ENCODE measurements around the gene PPARG. TPM values are rescaled to one million over a fixed set of nuclear protein-coding genes. Genes with fewer than 3 reads are reported as not detected.
"Not testable (repeated sequence)": the region's sequence is repeated elsewhere in the genome, so short reads cannot be mapped to it uniquely, and the experiment has no call there.

Gene PPARG
- total RNA-seq, 1 donor from 2014 or later = 23.6 TPM

GRCh38 chr3:12457380-12457779, 168.5 kb downstream of the PPARG start:
- DNase-seq; intact Hi-C loops (cut with DNase I); ATAC-seq (ENCODE audit: poor library complexity): not testable (repeated sequence)

- DNase-seq (no peak), ATAC-seq (ENCODE audit: poor library complexity) (no peak)
- intact Hi-C loops (cut with DNase I) = no loop called here
Measured at GRCh38 chr3:12458901-12459300, 170.0 kb downstream of the PPARG start.

- no peak for ATAC-seq (ENCODE audit: poor library complexity)
- intact Hi-C loops (cut with DNase I) = no loop called here
- no peak for DNase-seq
Measured at GRCh38 chr3:12460127-12460526, 171.3 kb downstream of the PPARG start.

- DNase-seq (no peak), ATAC-seq (ENCODE audit: poor library complexity) (no peak)
- intact Hi-C loops (cut with DNase I) = no loop called here
Measured at GRCh38 chr3:12461097-12461649, 172.3 kb downstream of the PPARG start.

GRCh38 chr3:12462159-12462947, 173.5 kb downstream of the PPARG start:
- intact Hi-C loops (cut with DNase I) = no loop called here
- ATAC-seq (ENCODE audit: poor library complexity) (peak; percentile 29), DNase-seq (no peak)

- DNase-seq (no peak), ATAC-seq (ENCODE audit: poor library complexity) (no peak)
- intact Hi-C loops (cut with DNase I) = no loop called here
Measured at GRCh38 chr3:12463686-12464085, 174.8 kb downstream of the PPARG start.

GRCh38 chr3:12464181-12464580, 175.3 kb downstream of the PPARG start:
- ATAC-seq (ENCODE audit: poor library complexity) (no peak), DNase-seq (no peak)
- intact Hi-C loops (cut with DNase I) = no loop called here

- no peak for ATAC-seq (ENCODE audit: poor library complexity)
- no peak for DNase-seq
- intact Hi-C loops (cut with DNase I) = no loop called here
Measured at GRCh38 chr3:12465151-12465835, 176.4 kb downstream of the PPARG start.

- intact Hi-C loops (cut with DNase I) = no loop called here
- no peak for ATAC-seq (ENCODE audit: poor library complexity)
- DNase-seq = no peak
Measured at GRCh38 chr3:12465836-12466225, 177.0 kb downstream of the PPARG start.

- intact Hi-C loops (cut with DNase I) = no loop called here
- no peak for DNase-seq
- no peak for ATAC-seq (ENCODE audit: poor library complexity)
Measured at GRCh38 chr3:12467746-12468145, 178.9 kb downstream of the PPARG start.

GRCh38 chr3:12468276-12468675, 179.4 kb downstream of the PPARG start:
- ATAC-seq (ENCODE audit: poor library complexity) = no peak
- no peak for DNase-seq
- intact Hi-C loops (cut with DNase I) = no loop called here

- ATAC-seq (ENCODE audit: poor library complexity) = no peak
- intact Hi-C loops (cut with DNase I) = no loop called here
- no peak for DNase-seq
Measured at GRCh38 chr3:12468757-12469156, 179.9 kb downstream of the PPARG start.

GRCh38 chr3:12469222-12469621, 180.4 kb downstream of the PPARG start:
- ATAC-seq (ENCODE audit: poor library complexity); DNase-seq; intact Hi-C loops (cut with DNase I): not testable (repeated sequence)

- no peak for DNase-seq
- ATAC-seq (ENCODE audit: poor library complexity) = no peak
- intact Hi-C loops (cut with DNase I) = loop anchor here (10.0 kb wide), 1 partner anchor 115 kb away; no protein-coding TSS in a partner anchor
Measured at GRCh38 chr3:12470111-12470510, 181.2 kb downstream of the PPARG start.

- no peak for DNase-seq
- no peak for ATAC-seq (ENCODE audit: poor library complexity)
- intact Hi-C loops (cut with DNase I) = loop anchor here (10.0 kb wide), 1 partner anchor 116 kb away; no protein-coding TSS in a partner anchor
Measured at GRCh38 chr3:12470680-12471079, 181.8 kb downstream of the PPARG start.

GRCh38 chr3:12471241-12471640, 182.4 kb downstream of the PPARG start:
- intact Hi-C loops (cut with DNase I) = loop anchor here (10.0 kb wide), 1 partner anchor 116 kb away; no protein-coding TSS in a partner anchor
- ATAC-seq (ENCODE audit: poor library complexity) (no peak), DNase-seq (no peak)

- DNase-seq = no peak
- intact Hi-C loops (cut with DNase I) = loop anchor here (10.0 kb wide), 1 partner anchor 117 kb away; no protein-coding TSS in a partner anchor
- ATAC-seq (ENCODE audit: poor library complexity) = no peak
Measured at GRCh38 chr3:12472000-12472610, 183.2 kb downstream of the PPARG start.

- DNase-seq = no peak
Measured at GRCh38 chr3:12472796-12473195, 183.9 kb downstream of the PPARG start.

GRCh38 chr3:12473511-12473910, 184.6 kb downstream of the PPARG start:
- intact Hi-C loops (cut with DNase I) = loop anchor here (10.0 kb wide), 1 partner anchor 119 kb away; no protein-coding TSS in a partner anchor
- ATAC-seq (ENCODE audit: poor library complexity) (no peak), DNase-seq (no peak)

More at GRCh38 chr3:12472796-12473195, 183.9 kb downstream of the PPARG start:
- intact Hi-C loops (cut with DNase I) = loop anchor here (10.0 kb wide), 1 partner anchor 118 kb away; no protein-coding TSS in a partner anchor
- ATAC-seq (ENCODE audit: poor library complexity) = no peak
